Measurements from ENCODE around the gene NAALADL2. TPM values are rescaled to one million over a fixed set of nuclear protein-coding genes. Genes with fewer than 3 reads are reported as not detected.
"Not testable (repeated sequence)": the region's sequence is repeated elsewhere in the genome, so short reads cannot be mapped to it uniquely, and the experiment has no call there.

Gene NAALADL2
- total RNA-seq, 1 donor from 2014 or later = 1.1 TPM

DNA sequence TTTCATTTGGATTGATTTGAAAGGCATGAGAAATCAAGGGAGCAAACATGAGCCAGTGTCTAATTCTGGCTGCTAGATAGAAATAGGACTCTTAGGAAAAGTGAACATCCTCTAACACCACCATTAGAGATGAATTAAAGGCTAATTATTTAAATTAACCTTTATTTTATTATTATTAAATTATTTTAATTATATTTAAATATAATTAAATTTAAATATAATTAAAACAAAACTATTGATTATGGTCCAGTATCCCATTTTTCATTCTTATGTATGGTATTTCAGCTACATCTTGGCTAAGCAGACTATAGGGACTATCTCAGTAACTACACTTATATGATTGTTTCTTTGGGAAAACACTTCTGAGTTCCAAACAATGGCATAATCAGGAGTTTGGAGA is 904.8 kb downstream of the NAALADL2 start:
- no peak for DNase-seq (ENCODE audit: low read depth)
- Histone ChIP-seq H3K36me3 (ENCODE audit: control insufficient read depth, insufficient read depth, low read length) (no peaks in the 10 kb centered on the region), H3K4me3 (ENCODE audit: low read depth, low read length) (no peak overlapping the region), H3K27me3 (ENCODE audit: control insufficient read depth, insufficient read depth, low read length) (no peaks in the 10 kb centered on the region)
- FAIRE-seq = no peak
- TF ChIP-seq, protein P1, sequence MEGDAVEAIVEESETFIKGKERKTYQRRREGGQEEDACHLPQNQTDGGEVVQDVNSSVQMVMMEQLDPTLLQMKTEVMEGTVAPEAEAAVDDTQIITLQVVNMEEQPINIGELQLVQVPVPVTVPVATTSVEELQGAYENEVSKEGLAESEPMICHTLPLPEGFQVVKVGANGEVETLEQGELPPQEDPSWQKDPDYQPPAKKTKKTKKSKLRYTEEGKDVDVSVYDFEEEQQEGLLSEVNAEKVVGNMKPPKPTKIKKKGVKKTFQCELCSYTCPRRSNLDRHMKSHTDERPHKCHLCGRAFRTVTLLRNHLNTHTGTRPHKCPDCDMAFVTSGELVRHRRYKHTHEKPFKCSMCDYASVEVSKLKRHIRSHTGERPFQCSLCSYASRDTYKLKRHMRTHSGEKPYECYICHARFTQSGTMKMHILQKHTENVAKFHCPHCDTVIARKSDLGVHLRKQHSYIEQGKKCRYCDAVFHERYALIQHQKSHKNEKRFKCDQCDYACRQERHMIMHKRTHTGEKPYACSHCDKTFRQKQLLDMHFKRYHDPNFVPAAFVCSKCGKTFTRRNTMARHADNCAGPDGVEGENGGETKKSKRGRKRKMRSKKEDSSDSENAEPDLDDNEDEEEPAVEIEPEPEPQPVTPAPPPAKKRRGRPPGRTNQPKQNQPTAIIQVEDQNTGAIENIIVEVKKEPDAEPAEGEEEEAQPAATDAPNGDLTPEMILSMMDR (IDR thresholded peaks at IDR 0.05; ENCODE audit: insufficient read depth, low read length, severe bottlenecking) = no peak

DNA sequence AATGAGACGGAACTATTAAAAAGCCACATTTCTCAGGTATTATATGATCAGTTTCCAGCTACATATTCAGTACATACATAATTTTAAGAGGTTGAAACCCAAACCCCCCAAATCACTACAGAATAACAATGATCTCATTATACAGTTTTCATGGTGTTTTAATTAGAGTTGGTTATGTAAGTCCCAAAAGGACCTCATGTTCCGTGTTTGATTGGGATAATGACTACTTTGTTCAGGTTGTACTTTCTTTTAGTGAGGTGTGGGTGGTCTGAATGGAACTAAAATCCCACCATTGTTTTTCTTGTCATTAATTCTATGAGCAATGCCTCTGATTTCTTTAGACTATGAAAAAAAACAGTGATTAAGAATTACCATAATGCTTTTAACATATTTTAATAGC is 905.6 kb downstream of the NAALADL2 start:
- DNase-seq (ENCODE audit: low read depth) (no peak), FAIRE-seq (no peak)
- no peak overlapping the region for H3K4me3 ChIP-seq (ENCODE audit: low read depth, low read length)
- TF ChIP-seq, protein P1 (IDR thresholded peaks at IDR 0.05; ENCODE audit: insufficient read depth, low read length, severe bottlenecking) = no peak
- H3K27me3 ChIP-seq (ENCODE audit: control insufficient read depth, insufficient read depth, low read length) = no peaks in the 10 kb centered on the region
- H3K36me3 ChIP-seq (ENCODE audit: control insufficient read depth, insufficient read depth, low read length) = no peaks in the 10 kb centered on the region

DNA sequence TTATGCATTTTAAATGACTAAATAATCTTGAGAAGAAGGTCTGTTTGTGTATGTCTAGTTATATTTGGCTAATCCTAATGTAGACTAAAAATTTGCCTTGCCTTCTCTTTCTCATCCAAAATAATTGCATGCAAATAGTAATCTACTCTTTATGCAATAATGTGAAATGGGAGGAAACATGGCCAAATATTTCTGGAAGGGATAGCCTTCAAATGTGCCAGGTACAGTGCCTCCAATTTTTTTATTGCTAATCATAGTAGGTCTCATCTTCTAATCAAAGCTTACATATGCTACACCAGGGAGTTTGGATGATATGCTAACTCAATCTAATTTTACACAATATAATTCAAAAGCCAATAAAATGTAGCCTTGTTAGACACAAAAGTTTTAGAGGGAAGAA is 911.3 kb downstream of the NAALADL2 start:
- no peak overlapping the region for H3K4me3 ChIP-seq (ENCODE audit: low read depth, low read length)
- FAIRE-seq = no peak
- DNase-seq (ENCODE audit: low read depth) = no peak
- TF ChIP-seq, protein P1 (IDR thresholded peaks at IDR 0.05; ENCODE audit: insufficient read depth, low read length, severe bottlenecking) = no peak
- H3K36me3 ChIP-seq (ENCODE audit: control insufficient read depth, insufficient read depth, low read length) = no peaks in the 10 kb centered on the region
- no peaks in the 10 kb centered on the region for H3K27me3 ChIP-seq (ENCODE audit: control insufficient read depth, insufficient read depth, low read length)

DNA sequence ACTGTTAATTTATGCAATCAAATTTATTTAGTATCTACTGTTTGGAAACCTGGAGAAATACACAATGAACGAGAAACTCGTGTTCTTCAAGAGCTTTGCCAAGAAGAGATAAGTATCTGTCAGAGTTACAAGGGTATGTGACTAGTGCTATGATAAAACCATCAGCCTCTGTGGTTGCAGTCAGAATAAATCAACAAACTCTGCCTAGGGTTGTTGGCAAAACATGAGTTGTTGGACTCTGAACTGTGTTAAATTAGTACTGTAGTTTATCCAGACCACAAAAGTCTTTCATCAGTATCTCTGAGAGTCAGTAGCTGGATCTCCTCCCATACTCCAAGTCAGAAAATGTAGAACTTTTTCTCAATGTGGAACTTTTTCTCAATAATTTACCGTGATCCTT is 918.4 kb downstream of the NAALADL2 start:
- TF ChIP-seq, protein P1 (IDR thresholded peaks at IDR 0.05; ENCODE audit: insufficient read depth, low read length, severe bottlenecking) = no peak
- Histone ChIP-seq H3K27me3 (ENCODE audit: control insufficient read depth, insufficient read depth, low read length) (no peaks in the 10 kb centered on the region), H3K4me3 (ENCODE audit: low read depth, low read length) (no peak overlapping the region), H3K36me3 (ENCODE audit: control insufficient read depth, insufficient read depth, low read length) (no peaks in the 10 kb centered on the region)
- DNase-seq (ENCODE audit: low read depth) = no peak
- no peak for FAIRE-seq

DNA sequence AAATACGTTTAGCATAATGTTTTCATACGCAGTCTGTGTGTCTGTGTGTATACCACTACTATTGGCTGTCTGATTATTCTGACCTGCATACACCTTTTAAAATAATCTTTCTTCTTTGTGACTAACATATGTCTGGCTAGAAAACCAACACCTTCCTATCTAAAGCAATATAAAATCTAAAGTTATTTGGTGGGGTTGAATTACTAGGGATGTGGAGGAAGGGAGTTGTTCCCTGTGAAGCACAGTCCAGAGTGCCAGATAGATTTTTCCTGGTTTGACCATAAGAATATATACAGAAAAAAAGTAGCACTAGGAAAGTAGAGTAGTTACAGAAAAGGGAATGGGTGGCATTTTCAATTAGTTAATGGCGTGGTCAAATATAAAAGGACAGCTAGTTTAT is 918.8 kb downstream of the NAALADL2 start:
- no peaks in the 10 kb centered on the region for H3K27me3 ChIP-seq (ENCODE audit: control insufficient read depth, insufficient read depth, low read length)

DNA sequence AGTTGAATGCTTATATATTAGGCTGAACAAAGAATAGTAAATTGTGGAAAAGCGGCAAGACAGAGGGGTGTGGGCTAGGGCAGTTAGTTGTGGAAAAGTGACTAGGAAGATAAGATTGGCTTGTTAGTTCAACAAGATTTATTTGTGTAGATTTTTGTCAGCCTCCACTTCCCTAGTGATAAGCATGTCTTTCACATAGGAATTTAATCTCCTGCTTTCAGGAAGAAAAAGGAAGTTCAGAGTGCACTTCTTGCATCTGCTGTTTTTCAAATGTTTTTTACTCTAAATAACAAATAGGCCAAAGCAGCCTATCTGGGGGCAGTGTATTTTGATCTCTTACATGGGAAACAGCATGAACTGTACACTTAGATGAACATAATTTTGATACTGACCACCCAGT is 919.9 kb downstream of the NAALADL2 start:
- FAIRE-seq (no peak), DNase-seq (ENCODE audit: low read depth) (no peak)
- Histone ChIP-seq H3K4me3 (ENCODE audit: low read depth, low read length) (no peak overlapping the region), H3K27me3 (ENCODE audit: control insufficient read depth, insufficient read depth, low read length) (no peaks in the 10 kb centered on the region), H3K36me3 (ENCODE audit: control insufficient read depth, insufficient read depth, low read length) (no peaks in the 10 kb centered on the region)
- TF ChIP-seq, protein P1 (IDR thresholded peaks at IDR 0.05; ENCODE audit: insufficient read depth, low read length, severe bottlenecking) = no peak

More for the DNA sequence above, 918.8 kb downstream of the NAALADL2 start:
- Histone ChIP-seq H3K4me3 (ENCODE audit: low read depth, low read length) (no peak overlapping the region), H3K36me3 (ENCODE audit: control insufficient read depth, insufficient read depth, low read length) (no peaks in the 10 kb centered on the region)
- DNase-seq (ENCODE audit: low read depth) = no peak
- FAIRE-seq = no peak
- TF ChIP-seq, protein P1 (IDR thresholded peaks at IDR 0.05; ENCODE audit: insufficient read depth, low read length, severe bottlenecking) = no peak

DNA sequence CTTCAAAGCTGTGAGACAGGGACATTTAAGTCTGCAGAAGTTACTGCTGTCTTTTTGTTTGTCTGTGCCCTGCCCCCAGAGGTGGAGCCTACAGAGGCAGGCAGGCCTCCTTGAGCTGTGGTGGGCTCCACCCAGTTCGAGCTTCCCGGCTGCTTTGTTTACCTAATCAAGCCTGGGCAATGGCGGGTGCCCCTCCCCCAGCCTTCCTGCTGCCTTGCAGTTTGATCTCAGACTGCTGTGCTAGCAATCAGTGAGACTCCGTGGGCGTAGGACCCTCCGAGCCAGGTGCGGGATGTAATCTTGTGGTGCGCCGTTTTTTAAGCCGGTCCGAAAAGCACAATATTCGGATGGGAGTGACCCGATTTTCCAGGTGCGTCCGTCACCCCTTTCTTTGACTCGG is 928.0 kb downstream of the NAALADL2 start:
- not testable (repeated sequence) for DNase-seq (ENCODE audit: low read depth); H3K36me3 ChIP-seq (ENCODE audit: control insufficient read depth, insufficient read depth, low read length); H3K4me3 ChIP-seq (ENCODE audit: low read depth, low read length); FAIRE-seq; H3K27me3 ChIP-seq (ENCODE audit: control insufficient read depth, insufficient read depth, low read length)

All from bronchial epithelial cell (primary cell).